Neural cell (in vitro differentiated cells): ENCODE results near the gene DIP2C.

Source experiments
- CTCF ChIP-seq: fragments of 450-650 bp; IDR thresholded peaks from 2 replicates; pipeline ENCODE4 v1.5.1; 2014; ENCODE audit warnings: antibody characterized with exemption, mild to moderate bottlenecking, moderate library complexity; ENCODE audit not compliant: poor library complexity, severe bottlenecking
- EZH2 ChIP-seq: fragments of 200-600, 300-800 bp; shearing (Covaris generic), sonication (generic); IDR thresholded peaks from 2 replicates; pipeline ENCODE4 v1.6.1; 2014; ENCODE audit warnings: antibody characterized with exemption, low read length, borderline replicate concordance, mild to moderate bottlenecking; ENCODE audit not compliant: insufficient read depth, poor library complexity, severe bottlenecking

- TF ChIP-seq CTCF (no peak), EZH2 (no peak)
Measured at GRCh38 chr10:649798-650440, 39.5 kb downstream of the DIP2C start.
